Stimulated activated CD4-positive, alpha-beta T cell treated with anti-CD3 and anti-CD28 coated beads, Interleukin-1b, Interleukin-23, amount 100 ng/mL, for 24 hours (primary cell): ENCODE measurements around the gene HOXD4.

Experiments used
- DNase-seq, 4 experiments: peaks; one replicate each; pipeline ENCODE4 v3.0.0-alpha.2; 2020; ENCODE audit warnings: low read depth in 4 of 4, low spot score in 1 of 4

Gene HOXD4

DNA sequence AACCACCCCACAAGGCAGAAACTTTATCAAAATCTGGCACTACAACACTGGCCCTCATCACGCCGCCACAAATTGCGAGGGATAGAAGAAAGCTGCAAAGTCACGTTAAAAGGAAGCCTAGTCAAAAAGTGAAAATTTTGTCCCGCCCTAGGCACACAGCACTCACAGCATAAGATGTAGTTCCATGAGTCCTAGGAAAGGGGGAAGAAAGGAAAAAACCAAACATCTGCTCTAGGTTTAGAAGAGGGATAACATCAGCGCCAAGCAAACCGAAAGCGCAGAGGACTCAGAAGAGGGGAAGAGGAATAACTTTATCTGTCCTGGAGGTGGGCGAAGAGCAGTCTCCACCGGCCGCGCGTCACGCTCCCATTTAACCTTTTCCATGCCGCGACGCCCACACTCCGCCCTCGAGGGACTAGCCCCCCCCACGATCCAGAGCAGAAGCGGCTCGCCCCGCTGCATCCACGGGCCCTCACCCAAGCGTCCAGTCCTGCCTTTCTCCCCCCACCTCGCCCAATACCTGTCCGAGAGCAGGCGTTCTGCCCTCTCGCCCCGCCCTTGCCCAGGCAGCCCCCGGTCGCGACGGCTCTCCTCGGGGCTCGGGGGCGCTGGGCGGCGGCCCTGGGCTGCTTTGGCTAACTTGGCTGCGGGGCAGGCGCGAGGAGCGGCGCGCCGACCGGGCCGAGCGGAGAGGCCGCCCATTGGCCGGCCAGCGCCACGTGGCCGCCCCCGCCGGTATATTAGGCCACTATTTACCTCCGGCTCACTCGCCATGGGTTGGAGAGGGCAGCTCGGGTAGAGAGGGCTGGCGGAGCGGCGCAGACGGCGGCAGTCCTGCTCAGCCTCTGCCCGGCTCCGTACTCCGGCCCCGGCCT, 36.8 kb downstream of the HOXD4 start, which contains the start of gene HOXD1:
Gene HOXD1 (plus strand): TSS at position 770 of the 875 bp plus-strand sequence. CDS start 134 bp downstream, outside the sequence.
- no peak for DNase-seq

DNA sequence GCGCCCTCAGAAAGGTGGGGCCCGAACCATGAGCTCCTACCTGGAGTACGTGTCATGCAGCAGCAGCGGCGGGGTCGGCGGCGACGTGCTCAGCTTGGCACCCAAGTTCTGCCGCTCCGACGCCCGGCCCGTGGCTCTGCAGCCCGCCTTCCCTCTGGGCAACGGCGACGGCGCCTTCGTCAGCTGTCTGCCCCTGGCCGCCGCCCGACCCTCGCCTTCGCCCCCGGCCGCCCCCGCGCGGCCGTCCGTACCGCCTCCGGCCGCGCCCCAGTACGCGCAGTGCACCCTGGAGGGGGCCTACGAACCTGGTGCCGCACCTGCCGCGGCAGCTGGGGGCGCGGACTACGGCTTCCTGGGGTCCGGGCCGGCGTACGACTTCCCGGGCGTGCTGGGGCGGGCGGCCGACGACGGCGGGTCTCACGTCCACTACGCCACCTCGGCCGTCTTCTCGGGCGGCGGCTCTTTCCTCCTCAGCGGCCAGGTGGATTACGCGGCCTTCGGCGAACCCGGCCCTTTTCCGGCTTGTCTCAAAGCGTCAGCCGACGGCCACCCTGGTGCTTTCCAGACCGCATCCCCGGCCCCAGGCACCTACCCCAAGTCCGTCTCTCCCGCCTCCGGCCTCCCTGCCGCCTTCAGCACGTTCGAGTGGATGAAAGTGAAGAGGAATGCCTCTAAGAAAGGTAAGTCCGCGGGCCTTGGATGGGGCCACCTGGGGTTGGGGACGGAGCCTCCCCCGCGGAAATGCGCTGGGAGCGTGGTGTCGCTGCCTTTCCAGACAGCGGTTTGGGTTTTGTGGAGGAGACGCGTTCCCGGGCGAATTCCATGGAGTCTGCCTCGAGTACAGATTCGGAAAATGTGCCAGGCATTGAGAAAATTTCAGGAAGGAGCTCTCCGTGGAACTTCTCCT, 37.7 kb downstream of the HOXD4 start:
- DNase-seq, result no peak

DNA sequence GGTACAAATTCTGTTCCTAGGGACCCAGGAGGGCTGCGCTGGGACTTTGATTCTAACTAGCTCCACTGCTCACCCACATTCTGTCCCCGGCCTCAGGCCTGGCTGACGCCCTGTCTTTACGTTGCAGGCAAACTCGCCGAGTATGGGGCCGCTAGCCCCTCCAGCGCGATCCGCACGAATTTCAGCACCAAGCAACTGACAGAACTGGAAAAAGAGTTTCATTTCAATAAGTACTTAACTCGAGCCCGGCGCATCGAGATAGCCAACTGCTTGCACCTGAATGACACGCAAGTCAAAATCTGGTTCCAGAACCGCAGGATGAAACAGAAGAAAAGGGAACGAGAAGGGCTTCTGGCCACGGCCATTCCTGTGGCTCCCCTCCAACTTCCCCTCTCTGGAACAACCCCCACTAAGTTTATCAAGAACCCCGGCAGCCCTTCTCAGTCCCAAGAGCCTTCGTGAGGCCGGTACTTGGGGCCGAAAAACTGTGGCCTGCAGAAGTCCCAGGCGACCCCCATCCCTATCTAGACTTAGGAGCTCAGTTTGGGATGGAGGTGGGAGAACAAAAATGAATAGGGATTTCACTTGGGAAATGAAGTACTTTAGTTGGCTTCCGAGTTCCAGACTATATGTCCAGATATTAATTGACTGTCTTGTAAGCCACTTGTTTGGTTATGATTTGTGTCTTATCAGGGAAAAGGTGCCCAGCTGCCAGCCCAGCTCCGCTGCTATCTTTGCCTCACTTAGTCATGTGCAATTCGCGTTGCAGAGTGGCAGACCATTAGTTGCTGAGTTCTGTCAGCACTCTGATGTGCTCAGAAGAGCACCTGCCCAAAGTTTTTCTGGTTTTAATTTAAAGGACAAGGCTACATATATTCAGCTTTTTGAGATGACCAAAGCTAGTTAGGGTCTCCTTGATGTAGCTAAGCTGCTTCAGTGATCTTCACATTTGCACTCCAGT, 38.6 kb downstream of the HOXD4 start:
- DNase-seq, result no peak

DNA sequence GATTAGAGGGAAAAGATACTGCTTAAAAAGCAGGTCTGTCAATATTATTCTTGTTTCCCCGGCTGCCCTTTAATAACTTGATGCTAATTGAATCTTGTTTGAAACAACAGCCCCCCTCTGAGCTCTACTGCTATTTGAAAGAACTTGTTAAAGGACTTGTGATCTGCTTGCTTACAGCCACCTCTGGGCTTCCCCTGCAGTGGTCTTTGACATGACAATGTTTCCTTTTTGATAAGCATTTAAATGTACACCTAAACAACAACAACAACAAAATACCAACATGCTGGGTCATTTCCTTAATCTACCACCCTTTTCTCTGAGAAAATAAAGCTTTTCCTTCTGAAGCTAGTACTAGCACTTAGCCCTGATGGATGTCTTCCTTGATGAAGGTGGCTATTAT, 41.0 kb downstream of the HOXD4 start:
- DNase-seq, result no peak

DNA sequence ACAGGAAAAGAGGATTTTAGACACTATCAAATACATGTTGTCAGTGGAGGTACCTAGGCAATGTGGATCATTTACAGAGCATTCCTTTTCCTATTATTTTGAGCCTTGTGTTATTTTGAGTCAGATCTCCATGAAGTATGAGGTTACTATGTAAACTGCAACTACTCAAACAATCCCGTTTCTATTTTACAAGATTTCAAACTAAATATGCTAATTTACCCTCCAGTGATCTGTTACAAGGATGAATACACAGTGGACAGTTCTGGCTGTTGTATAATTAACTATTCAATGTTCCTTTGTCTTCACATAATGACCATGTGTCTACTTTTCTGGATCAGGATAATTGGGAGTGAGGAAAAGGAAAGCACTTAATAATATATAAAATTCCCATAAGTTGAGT, 41.7 kb downstream of the HOXD4 start:
- no peak for DNase-seq

- no peak for DNase-seq
These were observed 48.6 kb downstream of the HOXD4 start for GRCh38 chr2:176199902-176200301.

- DNase-seq, result no peak
These were observed 49.6 kb downstream of the HOXD4 start for GRCh38 chr2:176200971-176201370.

- DNase-seq, result no peak
These were observed 51.1 kb downstream of the HOXD4 start for GRCh38 chr2:176202491-176202890.
